ENCODE data around the gene HLA-DOA.

The HLA-DOA gene

GRCh38 chr6:32984622-32985389 lies 24.6 kb downstream of the HLA-DOA start:
- no peak overlapping the region for H3K4me3 ChIP-seq (ENCODE audit: low read length)
- H3K4me1 ChIP-seq (ENCODE audit: low read length) = peaks cover 16% of the 10 kb centered on the region; the same call in 1 of the 2 replicates
- TF ChIP-seq EZH2phosphoT487 (IDR thresholded peaks at IDR 0.05; ENCODE audit: low read length) (no peak), CTCF (IDR thresholded peaks at IDR 0.05; ENCODE audit: low read length) (peak; percentile 90)
- H3K36me3 ChIP-seq (replicated peaks; ENCODE audit: insufficient read depth, low read length) = peaks cover 10% of the 10 kb centered on the region
- no peaks in the 10 kb centered on the region for H3K9me2 ChIP-seq (replicated peaks; ENCODE audit: insufficient read depth, low read length)
- H3K79me2 ChIP-seq (ENCODE audit: low read length) = peaks cover 3% of the 10 kb centered on the region; the same call in 1 of the 2 replicates
- H3K4me2 ChIP-seq (ENCODE audit: low read depth, low read length) = peak overlapping the region; percentile 4; the same call in 1 of the 2 replicates
- H3K9me3 ChIP-seq (replicated peaks; ENCODE audit: insufficient read depth, low read length) = no peaks in the 10 kb centered on the region
- no peak overlapping the region for H3K9ac ChIP-seq (ENCODE audit: low read length)
- peaks cover 51% of the 10 kb centered on the region for H3F3A ChIP-seq (ENCODE audit: insufficient read depth, low read length)
- H3K27me3 ChIP-seq (replicated peaks; ENCODE audit: insufficient read depth, low read length) = no peaks in the 10 kb centered on the region
- no peak overlapping the region for H2AFZ ChIP-seq (ENCODE audit: low read length)
- peaks cover 33% of the 10 kb centered on the region for H4K20me1 ChIP-seq (ENCODE audit: insufficient read depth, low read length)
- peak overlapping the region; percentile 9; the same call in 1 of the 2 replicates for H3K27ac ChIP-seq (ENCODE audit: low read length)
- DNase-seq = peak; percentile 89

- Histone ChIP-seq H3K4me2 (ENCODE audit: low read depth, low read length) (peak overlapping the region; percentile 4; the same call in 1 of the 2 replicates), H3K9ac (ENCODE audit: low read length) (no peak overlapping the region), H2AFZ (ENCODE audit: low read length) (no peak overlapping the region), H3K4me1 (ENCODE audit: low read length) (peaks cover 16% of the 10 kb centered on the region; the same call in 1 of the 2 replicates), H3K27ac (ENCODE audit: low read length) (peak overlapping the region; percentile 9; the same call in 1 of the 2 replicates), H3K4me3 (ENCODE audit: low read length) (no peak overlapping the region), H3K79me2 (ENCODE audit: low read length) (peaks cover 9% of the 10 kb centered on the region; the same call in 1 of the 2 replicates), H4K20me1 (ENCODE audit: insufficient read depth, low read length) (peaks cover 40% of the 10 kb centered on the region), H3K9me3 (replicated peaks; ENCODE audit: insufficient read depth, low read length) (no peaks in the 10 kb centered on the region), H3K36me3 (replicated peaks; ENCODE audit: insufficient read depth, low read length) (peaks cover 17% of the 10 kb centered on the region), H3K9me2 (replicated peaks; ENCODE audit: insufficient read depth, low read length) (no peaks in the 10 kb centered on the region), H3F3A (ENCODE audit: insufficient read depth, low read length) (peaks cover 58% of the 10 kb centered on the region), H3K27me3 (replicated peaks; ENCODE audit: insufficient read depth, low read length) (no peaks in the 10 kb centered on the region)
- TF ChIP-seq CTCF (IDR thresholded peaks at IDR 0.05; ENCODE audit: low read length) (no peak), EZH2phosphoT487 (IDR thresholded peaks at IDR 0.05; ENCODE audit: low read length) (no peak), EZH2 (optimal IDR thresholded peaks at IDR 0.05; ENCODE audit: low read depth, low read length) (no peak)
- DNase-seq = no peak
These were observed 25.3 kb downstream of the HLA-DOA start for GRCh38 chr6:32983964-32984621.

- Histone ChIP-seq H3K9me2 (replicated peaks; ENCODE audit: insufficient read depth, low read length) (no peaks in the 10 kb centered on the region), H3F3A (ENCODE audit: insufficient read depth, low read length) (peaks cover 63% of the 10 kb centered on the region), H4K20me1 (ENCODE audit: insufficient read depth, low read length) (peaks cover 42% of the 10 kb centered on the region), H3K9me3 (replicated peaks; ENCODE audit: insufficient read depth, low read length) (no peaks in the 10 kb centered on the region), H3K4me3 (ENCODE audit: low read length) (no peak overlapping the region), H3K9ac (ENCODE audit: low read length) (no peak overlapping the region), H3K36me3 (replicated peaks; ENCODE audit: insufficient read depth, low read length) (peaks cover 21% of the 10 kb centered on the region), H3K79me2 (ENCODE audit: low read length) (peaks cover 14% of the 10 kb centered on the region), H3K4me2 (ENCODE audit: low read depth, low read length) (no peak overlapping the region), H2AFZ (ENCODE audit: low read length) (no peak overlapping the region), H3K27ac (ENCODE audit: low read length) (no peak overlapping the region), H3K4me1 (ENCODE audit: low read length) (peaks cover 16% of the 10 kb centered on the region; the same call in 1 of the 2 replicates), H3K27me3 (replicated peaks; ENCODE audit: insufficient read depth, low read length) (no peaks in the 10 kb centered on the region)
- TF ChIP-seq EZH2phosphoT487 (IDR thresholded peaks at IDR 0.05; ENCODE audit: low read length) = no peak
- TF ChIP-seq EZH2 (optimal IDR thresholded peaks at IDR 0.05; ENCODE audit: low read depth, low read length) = no peak
- TF ChIP-seq CTCF (IDR thresholded peaks at IDR 0.05; ENCODE audit: low read length) = no peak
- DNase-seq = no peak
These were observed 25.9 kb downstream of the HLA-DOA start for GRCh38 chr6:32983493-32983848.
